HepG2 (cell line): ENCODE results near the gene NOS1AP. TPM values are rescaled to one million over a fixed set of nuclear protein-coding genes. Genes with fewer than 3 reads are reported as not detected.

ENCODE experiments used
- BRCA1 ChIP-seq: sonication (generic); formaldehyde crosslinking; IDR thresholded peaks from 2 replicates; pipeline ENCODE4 v1.4.0; 2020; ENCODE audit warnings: missing genetic modification reagents
- CC2D1A ChIP-seq: sonication (generic); formaldehyde crosslinking; IDR thresholded peaks from 2 replicates; pipeline ENCODE4 v1.8.1; 2023; ENCODE audit warnings: mild to moderate bottlenecking, missing genetic modification reagents
- DNMT1 ChIP-seq: sonication (generic); formaldehyde crosslinking; IDR thresholded peaks from 2 replicates; pipeline ENCODE4 v1.5.1; 2020; ENCODE audit warnings: mild to moderate bottlenecking, missing genetic modification reagents
- E2F5 ChIP-seq: sonication (generic); formaldehyde crosslinking; conservative IDR thresholded peaks from 2 replicates; pipeline ENCODE4 v1.4.0; 2020; ENCODE audit warnings: missing genetic modification reagents
- GABPB1 ChIP-seq: IDR thresholded peaks from 2 replicates; pipeline ENCODE4 v1.6.1; 2016; ENCODE audit warnings: mild to moderate bottlenecking, missing genetic modification reagents, moderate library complexity, missing compliant biosample characterization
- HDAC1 ChIP-seq: sonication (generic); formaldehyde crosslinking; IDR thresholded peaks from 2 replicates; pipeline ENCODE4 v1.5.1; 2020; ENCODE audit warnings: mild to moderate bottlenecking, missing genetic modification reagents
- ISL2 ChIP-seq: sonication (generic); formaldehyde crosslinking; IDR thresholded peaks from 2 replicates; pipeline ENCODE4 v1.5.0; 2020; ENCODE audit warnings: missing genetic modification reagents
- MAX ChIP-seq: IDR thresholded peaks from 2 replicates; pipeline ENCODE4 v1.6.1; 2012; ENCODE audit warnings: inconsistent platforms
- MTF1 ChIP-seq: sonication (generic); formaldehyde crosslinking; IDR thresholded peaks from 2 replicates; pipeline ENCODE4 v1.5.0; 2020; ENCODE audit warnings: missing genetic modification reagents
- NR1H2 ChIP-seq: sonication (generic); formaldehyde crosslinking; IDR thresholded peaks from 2 replicates; pipeline ENCODE4 v1.8.1; 2022; ENCODE audit warnings: low read depth, missing genetic modification reagents, borderline replicate concordance
- PHF21A ChIP-seq: sonication (generic); formaldehyde crosslinking; IDR thresholded peaks from 2 replicates; pipeline ENCODE4 v1.5.0; 2020; ENCODE audit warnings: mild to moderate bottlenecking, missing genetic modification reagents
- PLRG1 ChIP-seq: fragments of 450-650 bp; conservative IDR thresholded peaks from 2 replicates; pipeline ENCODE4 v1.6.1; 2016
- RBAK ChIP-seq: sonication (generic); formaldehyde crosslinking; IDR thresholded peaks from 2 replicates; pipeline ENCODE4 v1.5.1; 2020; ENCODE audit warnings: mild to moderate bottlenecking, missing genetic modification reagents
- RNF2 ChIP-seq: fragments of 450-650 bp; conservative IDR thresholded peaks from 2 replicates; pipeline ENCODE4 v1.6.1; 2016; ENCODE audit warnings: low read depth
- SIX1 ChIP-seq: sonication (generic); formaldehyde crosslinking; IDR thresholded peaks from 2 replicates; pipeline ENCODE4 v1.4.0; 2020; ENCODE audit warnings: missing genetic modification reagents, borderline replicate concordance
- SNAI1 ChIP-seq: sonication (generic); formaldehyde crosslinking; IDR thresholded peaks from 2 replicates; pipeline ENCODE4 v1.5.0; 2020; ENCODE audit warnings: mild to moderate bottlenecking, missing genetic modification reagents, borderline replicate concordance
- SNAPC2 ChIP-seq: sonication (generic); formaldehyde crosslinking; IDR thresholded peaks from 2 replicates; pipeline ENCODE4 v1.8.1; 2022; ENCODE audit warnings: mild to moderate bottlenecking, missing genetic modification reagents
- SUZ12 ChIP-seq: fragments of 150-350 bp; IDR thresholded peaks from 2 replicates; pipeline ENCODE4 v1.6.1; 2014; ENCODE audit warnings: low read depth, low read length
- YEATS4 ChIP-seq: sonication (generic); formaldehyde crosslinking; IDR thresholded peaks from 2 replicates; pipeline ENCODE4 v1.4.0; 2020; ENCODE audit warnings: missing genetic modification reagents, borderline replicate concordance
- ZBTB14 ChIP-seq: sonication (generic); formaldehyde crosslinking; IDR thresholded peaks from 2 replicates; pipeline ENCODE4 v1.4.0; 2020; ENCODE audit warnings: missing genetic modification reagents
- ZC3H4 ChIP-seq: sonication (generic); formaldehyde crosslinking; IDR thresholded peaks from 2 replicates; pipeline ENCODE4 v1.4.0; 2020; ENCODE audit warnings: missing genetic modification reagents, borderline replicate concordance
- ZNF543 ChIP-seq: sonication (generic); formaldehyde crosslinking; IDR thresholded peaks from 2 replicates; pipeline ENCODE4 v1.4.0; 2020; ENCODE audit warnings: mild to moderate bottlenecking, missing genetic modification reagents
- ZNF567 ChIP-seq: sonication (generic); formaldehyde crosslinking; IDR thresholded peaks from 2 replicates; pipeline ENCODE4 v1.8.1; 2023; ENCODE audit warnings: mild to moderate bottlenecking, missing genetic modification reagents, borderline replicate concordance
- ZNF784 ChIP-seq: sonication (generic); formaldehyde crosslinking; IDR thresholded peaks from 2 replicates; pipeline ENCODE4 v1.5.1; 2020; ENCODE audit warnings: missing genetic modification reagents, mild to moderate bottlenecking, borderline replicate concordance
- polyA plus RNA-seq, 8 experiments: library from polyadenylated mRNA; depleted of rRNA in 3 of 8; stranded (reverse) in 7 of 8; unstranded in 1 of 8; fragments of >200 nt; fragmentation: Illumina TruSeq in 4 of 8; extraction: Trizol in 4 of 8; gene quantifications; 2 replicates each; pipeline versions ENCODE4 v1.2.1 to v1.2.3, GENCODE V29; 2011 to 2016; ENCODE audit warnings: low read depth in 4 of 8, missing spikeins in 1 of 8, mixed read lengths in 1 of 8; ENCODE audit not compliant: insufficient read depth in 1 of 8
- total RNA-seq, 5 experiments: library from RNA; depleted of rRNA; stranded (reverse); fragments of >200 nt; fragmentation: Illumina TruSeq; extraction: Trizol; gene quantifications; 2 replicates each; pipeline ENCODE4 v1.2.3, GENCODE V29; 2016; ENCODE audit warnings: low read depth in 1 of 5
- TF ChIP-seq, protein P1 (sequence below): sonication (generic); formaldehyde crosslinking; conservative IDR thresholded peaks from 2 replicates; pipeline ENCODE4 v1.8.0; 2022; ENCODE audit warnings: mild to moderate bottlenecking, moderate library complexity, missing genetic modification reagents
- TF ChIP-seq, protein P2 (sequence below): IDR thresholded peaks from 2 replicates; pipeline ENCODE4 v1.6.1; 2016; ENCODE audit warnings: low read depth, control low read depth

Gene NOS1AP
- total and polyA plus RNA-seq, 2 of the 13 experiments (the other 11 are each of a cell fraction or from before 2014, with no cell fraction given) = 2.0 to 3.3 TPM

GRCh38 chr1:162145280-162145965 is 75.9 kb downstream of the NOS1AP start (continued):
- TF ChIP-seq PLRG1 = no peak
- TF ChIP-seq ZNF543 (CRISPR knock-in tag) = no peak
- TF ChIP-seq MAX = 0 out of 2 replicates have a peak, but pooled peaks have one; percentile 17
- no peak for TF ChIP-seq NR1H2 (CRISPR knock-in tag)
- no peak for TF ChIP-seq SNAI1
- no peak for TF ChIP-seq DNMT1 (CRISPR knock-in tag)
- TF ChIP-seq RNF2 = no peak
- TF ChIP-seq ZNF784 (CRISPR knock-in tag) = no peak
- TF ChIP-seq PHF21A (CRISPR knock-in tag) = peak; percentile 53; the same call in 1 of the 2 replicates
- no peak for TF ChIP-seq BRCA1 (CRISPR knock-in tag)
- TF ChIP-seq E2F5 (CRISPR knock-in tag) = no peak
- TF ChIP-seq, protein P1, sequence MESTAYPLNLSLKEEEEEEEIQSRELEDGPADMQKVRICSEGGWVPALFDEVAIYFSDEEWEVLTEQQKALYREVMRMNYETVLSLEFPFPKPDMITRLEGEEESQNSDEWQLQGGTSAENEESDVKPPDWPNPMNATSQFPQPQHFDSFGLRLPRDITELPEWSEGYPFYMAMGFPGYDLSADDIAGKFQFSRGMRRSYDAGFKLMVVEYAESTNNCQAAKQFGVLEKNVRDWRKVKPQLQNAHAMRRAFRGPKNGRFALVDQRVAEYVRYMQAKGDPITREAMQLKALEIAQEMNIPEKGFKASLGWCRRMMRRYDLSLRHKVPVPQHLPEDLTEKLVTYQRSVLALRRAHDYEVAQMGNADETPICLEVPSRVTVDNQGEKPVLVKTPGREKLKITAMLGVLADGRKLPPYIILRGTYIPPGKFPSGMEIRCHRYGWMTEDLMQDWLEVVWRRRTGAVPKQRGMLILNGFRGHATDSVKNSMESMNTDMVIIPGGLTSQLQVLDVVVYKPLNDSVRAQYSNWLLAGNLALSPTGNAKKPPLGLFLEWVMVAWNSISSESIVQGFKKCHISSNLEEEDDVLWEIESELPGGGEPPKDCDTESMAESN (CRISPR knock-in tag) = no peak
- no peak for TF ChIP-seq MTF1 (CRISPR knock-in tag)
- TF ChIP-seq CC2D1A (CRISPR knock-in tag) = no peak
- peak; percentile 72; the same call in 1 of the 2 replicates for TF ChIP-seq SIX1 (CRISPR knock-in tag)
- no peak for TF ChIP-seq ZNF567
- no peak for TF ChIP-seq RBAK
- TF ChIP-seq, protein P2, sequence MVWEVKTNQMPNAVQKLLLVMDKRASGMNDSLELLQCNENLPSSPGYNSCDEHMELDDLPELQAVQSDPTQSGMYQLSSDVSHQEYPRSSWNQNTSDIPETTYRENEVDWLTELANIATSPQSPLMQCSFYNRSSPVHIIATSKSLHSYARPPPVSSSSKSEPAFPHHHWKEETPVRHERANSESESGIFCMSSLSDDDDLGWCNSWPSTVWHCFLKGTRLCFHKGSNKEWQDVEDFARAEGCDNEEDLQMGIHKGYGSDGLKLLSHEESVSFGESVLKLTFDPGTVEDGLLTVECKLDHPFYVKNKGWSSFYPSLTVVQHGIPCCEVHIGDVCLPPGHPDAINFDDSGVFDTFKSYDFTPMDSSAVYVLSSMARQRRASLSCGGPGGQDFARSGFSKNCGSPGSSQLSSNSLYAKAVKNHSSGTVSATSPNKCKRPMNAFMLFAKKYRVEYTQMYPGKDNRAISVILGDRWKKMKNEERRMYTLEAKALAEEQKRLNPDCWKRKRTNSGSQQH (CRISPR knock-in tag) = 0 out of 2 replicates have a peak, but pooled peaks have one; percentile 64
- no peak for TF ChIP-seq GABPB1 (CRISPR knock-in tag)
- peak; percentile 48; the same call in 1 of the 2 replicates for TF ChIP-seq YEATS4 (CRISPR knock-in tag)
- no peak for TF ChIP-seq SNAPC2
- TF ChIP-seq ZC3H4 (CRISPR knock-in tag) = peak; percentile 55; the same call in 1 of the 2 replicates
- TF ChIP-seq HDAC1 (CRISPR knock-in tag) = no peak
- no peak for TF ChIP-seq SUZ12
- 0 out of 2 replicates have a peak, but pooled peaks have one; percentile 44 for TF ChIP-seq ISL2 (CRISPR knock-in tag)
- TF ChIP-seq ZBTB14 = no peak
